Endodermal cell (in vitro differentiated cells): ENCODE results near the gene HLA-DOA. TPM values are rescaled to one million over a fixed set of nuclear protein-coding genes. Genes with fewer than 3 reads are reported as not detected.

ENCODE experiments used
- DNase-seq: peaks from one replicate; pipeline ENCODE4 v3.0.0-alpha.2; 2017
- H3K27ac ChIP-seq: 2 replicates; pipeline ENCODE4 v1.5.1; 2013; ENCODE audit warnings: mild to moderate bottlenecking, low read depth, low read length, moderate library complexity
- H3K27me3 ChIP-seq: 2 replicates; pipeline ENCODE4 v1.6.1; 2013; ENCODE audit warnings: mild to moderate bottlenecking, low read length, moderate library complexity; ENCODE audit not compliant: insufficient read depth, control insufficient read depth, poor library complexity, severe bottlenecking
- H3K36me3 ChIP-seq: 2 replicates; pipeline ENCODE4 v1.7.0; 2013; ENCODE audit warnings: mild to moderate bottlenecking, low read length, moderate library complexity; ENCODE audit not compliant: control insufficient read depth, insufficient read depth
- H3K4me1 ChIP-seq: one replicate; pipeline ENCODE4 v1.7.0; 2013; ENCODE audit warnings: low read length; ENCODE audit not compliant: control insufficient read depth, insufficient read depth
- H3K4me3 ChIP-seq: 2 replicates; pipeline ENCODE4 v1.5.1; 2013; ENCODE audit warnings: mild to moderate bottlenecking, low read length, moderate library complexity
- H3K9ac ChIP-seq: 2 replicates; pipeline ENCODE4 v1.6.1; 2013; ENCODE audit warnings: mild to moderate bottlenecking, low read length, moderate library complexity; ENCODE audit not compliant: poor library complexity, severe bottlenecking; ENCODE audit errors: extremely low read depth
- H3K9me3 ChIP-seq: 2 replicates; pipeline ENCODE4 v1.6.1; 2013; ENCODE audit warnings: mild to moderate bottlenecking, low read length, moderate library complexity; ENCODE audit not compliant: control insufficient read depth
- H3K27ac Mint-ChIP-seq: 2 replicates; pipeline ENCODE4 v1.8.0; 2020; ENCODE audit warnings: mixed read lengths
- H3K27me3 Mint-ChIP-seq: 2 replicates; pipeline ENCODE4 v1.8.0; 2021; ENCODE audit warnings: mild to moderate bottlenecking, mixed read lengths; ENCODE audit not compliant: insufficient read depth
- H3K36me3 Mint-ChIP-seq: 2 replicates; pipeline ENCODE4 v1.8.0; 2020; ENCODE audit warnings: low read depth, mixed read lengths
- H3K4me1 Mint-ChIP-seq: 2 replicates; pipeline ENCODE4 v1.8.0; 2020; ENCODE audit warnings: mixed read lengths
- H3K4me3 Mint-ChIP-seq: 2 replicates; pipeline ENCODE4 v1.8.0; 2020; ENCODE audit warnings: mild to moderate bottlenecking, moderate library complexity, mixed read lengths
- H3K9me3 Mint-ChIP-seq: 2 replicates; pipeline ENCODE4 v1.8.0; 2020; ENCODE audit warnings: mild to moderate bottlenecking, mixed read lengths
- WGBS, 2 experiments: methylation state at CpG; one replicate each; pipeline versions ENCODE4 v1.1.5 to v1.1.7; 2013; ENCODE audit warnings: missing lambda C conversion rate in 2 of 2, mixed read lengths in 1 of 2; ENCODE audit not compliant: insufficient coverage in 1 of 2, insufficient read length in 1 of 2; 5-methylcytosine and 5-hydroxymethylcytosine counted together
- total RNA-seq, 2 donors: library from RNA; stranded (reverse); fragmentation: NEBNext Ultra II Directional in 1 of 2; extraction: Animal tissue kit (Norgen Biotek cat#: 25700) in 1 of 2; gene quantifications; 2 replicates in 1 of 2; 3 replicates in 1 of 2; pipeline ENCODE4 v1.2.1, GENCODE V29; 2021
- TF ChIP-seq, protein P1 (sequence below): fragments of 200-600 bp; sonication (generic); conservative IDR thresholded peaks from 2 replicates; pipeline ENCODE4 v1.5.0; 2021; ENCODE audit warnings: antibody characterized with exemption, mild to moderate bottlenecking

The HLA-DOA gene
- total RNA-seq, 2 donors from 2014 or later: 10.6 to 11.1 TPM

DNA sequence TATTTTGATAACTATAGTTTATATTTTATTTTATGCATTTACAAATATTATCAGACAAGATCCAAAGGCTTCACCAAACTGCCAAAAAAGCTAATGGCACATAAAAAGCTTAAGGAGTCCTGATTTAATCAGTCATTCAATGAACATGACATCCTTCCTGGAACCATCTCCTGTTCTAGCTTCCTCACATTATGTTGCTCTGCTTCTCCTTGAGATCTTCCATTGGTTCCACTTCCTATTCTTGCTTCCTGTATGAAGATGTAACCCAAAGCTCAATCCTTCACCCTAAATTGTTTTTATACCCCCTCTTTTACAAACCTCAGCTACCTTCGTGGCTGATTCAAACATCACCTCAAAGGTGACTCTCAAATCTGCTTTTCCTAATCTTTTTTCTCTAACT, 45.5 kb downstream of the HLA-DOA start:
- Histone ChIP-seq H3K9me3 (no peaks in the 10 kb centered on the region), H3K9ac (no peak overlapping the region), H3K36me3 (no peaks in the 10 kb centered on the region), H3K4me3 (no peak overlapping the region), H3K27me3 (no peaks in the 10 kb centered on the region), H3K27ac (no peak overlapping the region), H3K4me1 (no peaks in the 10 kb centered on the region)
- TF ChIP-seq, protein P1, sequence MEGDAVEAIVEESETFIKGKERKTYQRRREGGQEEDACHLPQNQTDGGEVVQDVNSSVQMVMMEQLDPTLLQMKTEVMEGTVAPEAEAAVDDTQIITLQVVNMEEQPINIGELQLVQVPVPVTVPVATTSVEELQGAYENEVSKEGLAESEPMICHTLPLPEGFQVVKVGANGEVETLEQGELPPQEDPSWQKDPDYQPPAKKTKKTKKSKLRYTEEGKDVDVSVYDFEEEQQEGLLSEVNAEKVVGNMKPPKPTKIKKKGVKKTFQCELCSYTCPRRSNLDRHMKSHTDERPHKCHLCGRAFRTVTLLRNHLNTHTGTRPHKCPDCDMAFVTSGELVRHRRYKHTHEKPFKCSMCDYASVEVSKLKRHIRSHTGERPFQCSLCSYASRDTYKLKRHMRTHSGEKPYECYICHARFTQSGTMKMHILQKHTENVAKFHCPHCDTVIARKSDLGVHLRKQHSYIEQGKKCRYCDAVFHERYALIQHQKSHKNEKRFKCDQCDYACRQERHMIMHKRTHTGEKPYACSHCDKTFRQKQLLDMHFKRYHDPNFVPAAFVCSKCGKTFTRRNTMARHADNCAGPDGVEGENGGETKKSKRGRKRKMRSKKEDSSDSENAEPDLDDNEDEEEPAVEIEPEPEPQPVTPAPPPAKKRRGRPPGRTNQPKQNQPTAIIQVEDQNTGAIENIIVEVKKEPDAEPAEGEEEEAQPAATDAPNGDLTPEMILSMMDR: no peak
- Mint-ChIP-seq H3K4me3 (no peak overlapping the region), H3K9me3 (peaks cover 6% of the 10 kb centered on the region), H3K27me3 (no peaks in the 10 kb centered on the region), H3K4me1 (peaks cover 20% of the 10 kb centered on the region), H3K36me3 (no peaks in the 10 kb centered on the region), H3K27ac (no peak overlapping the region)
- WGBS, 2 experiments: 67 to 86% methylated on average over 1 of the region's 1 CpG
- no peak for DNase-seq

DNA sequence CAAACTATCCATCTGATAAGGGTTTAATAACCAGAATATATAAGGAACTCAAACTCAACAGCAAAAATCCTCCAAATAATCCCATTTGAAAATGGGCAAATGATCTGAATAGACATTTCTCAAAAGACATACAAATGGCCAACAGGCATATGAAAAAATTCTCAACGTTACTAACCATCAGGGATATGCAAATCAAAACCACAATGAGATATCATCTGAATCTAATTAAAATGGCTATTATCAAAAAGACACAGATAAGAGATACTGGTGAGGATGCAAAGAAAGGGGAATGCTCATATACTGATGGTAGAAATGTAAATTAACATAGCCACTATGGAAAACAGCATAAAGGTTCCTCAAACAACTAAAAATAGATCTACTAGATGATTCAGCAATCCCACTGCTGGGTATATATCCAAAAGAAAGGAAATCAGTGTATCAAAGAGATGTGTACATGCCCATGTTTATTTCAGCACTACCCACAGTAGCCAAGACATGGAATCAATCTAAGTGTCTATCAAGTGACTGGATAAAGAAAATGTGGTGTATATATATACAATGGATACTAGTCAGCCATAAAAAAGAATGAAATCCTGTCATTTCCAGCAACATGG, 47.1 kb downstream of the HLA-DOA start:
- no peak overlapping the region for H3K9ac ChIP-seq
- H3K9me3 Mint-ChIP-seq: peaks cover 6% of the 10 kb centered on the region
- no peaks in the 10 kb centered on the region for H3K27me3 ChIP-seq
- no peak overlapping the region for H3K27ac ChIP-seq
- no peaks in the 10 kb centered on the region for H3K36me3 Mint-ChIP-seq
- H3K4me3 Mint-ChIP-seq: no peak overlapping the region
- H3K27me3 Mint-ChIP-seq: no peaks in the 10 kb centered on the region
- H3K4me1 ChIP-seq: no peaks in the 10 kb centered on the region
- 94% methylated on average over 1 of the region's 1 CpG; no CpG with 5 or more reads in 1 of the 2 experiments for WGBS, 2 experiments
- H3K4me1 Mint-ChIP-seq: peaks cover 15% of the 10 kb centered on the region
- no peaks in the 10 kb centered on the region for H3K9me3 ChIP-seq
- TF ChIP-seq, protein P1: no peak
- H3K36me3 ChIP-seq: no peaks in the 10 kb centered on the region
- H3K4me3 ChIP-seq: no peak overlapping the region
- DNase-seq: no peak
- no peak overlapping the region for H3K27ac Mint-ChIP-seq

DNA sequence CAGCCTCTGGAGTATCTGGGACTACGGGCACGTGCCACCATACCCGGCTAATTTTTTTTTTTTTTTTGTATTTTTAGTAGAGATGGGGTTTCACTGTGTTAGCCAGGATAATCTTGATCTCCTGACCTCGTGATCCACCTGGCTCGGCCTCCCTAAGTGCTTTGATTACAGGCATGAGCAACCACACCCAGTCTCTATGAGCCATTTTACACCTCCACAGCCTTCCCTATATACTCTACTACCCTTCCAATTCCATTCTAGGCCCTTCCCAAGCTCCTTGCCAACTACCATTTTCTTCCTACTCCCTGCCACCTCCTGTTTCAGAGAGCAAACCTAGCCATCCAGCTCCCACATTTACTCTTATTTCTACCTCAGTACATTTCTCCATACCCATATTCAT, 48.8 kb downstream of the HLA-DOA start:
- H3K9me3 ChIP-seq: no peaks in the 10 kb centered on the region
- H3K4me3 Mint-ChIP-seq: no peak overlapping the region
- no peak overlapping the region for H3K27ac ChIP-seq
- no peaks in the 10 kb centered on the region for H3K36me3 Mint-ChIP-seq
- no peaks in the 10 kb centered on the region for H3K27me3 ChIP-seq
- H3K27ac Mint-ChIP-seq: no peak overlapping the region
- H3K9ac ChIP-seq: no peak overlapping the region
- peaks cover 7% of the 10 kb centered on the region for H3K4me1 Mint-ChIP-seq
- 98% methylated on average over 2 of the region's 5 CpGs; no CpG with 5 or more reads in 1 of the 2 experiments for WGBS, 2 experiments
- peaks cover 2% of the 10 kb centered on the region for H3K27me3 Mint-ChIP-seq
- peak; percentile 5 for DNase-seq
- H3K36me3 ChIP-seq: no peaks in the 10 kb centered on the region
- TF ChIP-seq, protein P1: no peak
- H3K4me1 ChIP-seq: no peaks in the 10 kb centered on the region
- H3K4me3 ChIP-seq: no peak overlapping the region
- peaks cover 6% of the 10 kb centered on the region for H3K9me3 Mint-ChIP-seq
